Liver (tissue), 9 donors: ENCODE results near the gene LRIT2. TPM values are rescaled to one million over a fixed set of nuclear protein-coding genes. Genes with fewer than 3 reads are reported as not detected.

Source experiments
- DNase-seq: peaks from one replicate; pipeline ENCODE4 v3.0.0-alpha.2; 2017; ENCODE audit warnings: low spot score
- H3K27ac ChIP-seq, 2 donors: one replicate each; pipeline ENCODE4 v1.7.0; 2013; ENCODE audit warnings: inconsistent platforms in 2 of 2, low read length in 2 of 2, control low read depth in 1 of 2, low read depth in 1 of 2, mild to moderate bottlenecking in 1 of 2
- H3K27me3 ChIP-seq, 4 donors: one replicate each; pipeline versions ENCODE4 v1.6.1 to v1.7.0; 2013; ENCODE audit warnings: low read length in 3 of 4, inconsistent platforms in 1 of 4, mild to moderate bottlenecking in 1 of 4, moderate library complexity in 1 of 4; ENCODE audit not compliant: control insufficient read depth in 4 of 4, insufficient read depth in 4 of 4
- H3K36me3 ChIP-seq, 4 donors: one replicate each; pipeline versions ENCODE4 v1.6.1 to v1.7.0; 2013; ENCODE audit warnings: low read length in 3 of 4, mild to moderate bottlenecking in 3 of 4, low read depth in 1 of 4, moderate library complexity in 1 of 4; ENCODE audit not compliant: control insufficient read depth in 4 of 4, insufficient read depth in 3 of 4
- H3K4me1 ChIP-seq, 4 donors: one replicate each; pipeline versions ENCODE4 v1.6.1 to v1.7.0; 2013; ENCODE audit warnings: low read length in 3 of 4, mild to moderate bottlenecking in 3 of 4, moderate library complexity in 1 of 4; ENCODE audit not compliant: control insufficient read depth in 4 of 4, insufficient read depth in 4 of 4
- H3K4me3 ChIP-seq, 3 donors: one replicate each; pipeline versions ENCODE4 v1.6.1 to v1.7.0; 2013; ENCODE audit warnings: low read length in 3 of 3, control low read depth in 1 of 3, low read depth in 1 of 3, mild to moderate bottlenecking in 1 of 3
- H3K9ac ChIP-seq, 2 donors: one replicate each; pipeline ENCODE4 v1.7.0; 2013; ENCODE audit warnings: low read length in 2 of 2, mild to moderate bottlenecking in 2 of 2, moderate library complexity in 2 of 2, control low read depth in 1 of 2, low read depth in 1 of 2
- H3K9me3 ChIP-seq, 4 donors: one replicate each; pipeline versions ENCODE4 v1.6.1 to v1.7.0; 2013; ENCODE audit warnings: low read length in 3 of 4; ENCODE audit not compliant: control insufficient read depth in 4 of 4
- ATF3 ChIP-seq: IDR thresholded peaks from 2 replicates; pipeline ENCODE4 v1.6.1; 2016; ENCODE audit warnings: antibody characterized with exemption
- CTCF ChIP-seq: fragments of 150-350 bp; IDR thresholded peaks from 2 replicates; pipeline ENCODE4 v1.5.1; 2017; ENCODE audit warnings: improper control_type of control experiment, low read depth, low read length; ENCODE audit not compliant: missing input control
- FOXA2 ChIP-seq: IDR thresholded peaks from 2 replicates; pipeline ENCODE4 v1.6.1; 2016; ENCODE audit warnings: antibody characterized with exemption
- GABPA ChIP-seq, 2 donors: IDR thresholded peaks in 1 of 2; conservative IDR thresholded peaks in 1 of 2; 2 replicates each; pipeline ENCODE4 v1.6.1; 2016; ENCODE audit warnings: antibody characterized with exemption in 2 of 2, mild to moderate bottlenecking in 1 of 2, moderate library complexity in 1 of 2
- HNF4A ChIP-seq, 2 donors: conservative IDR thresholded peaks; 2 replicates each; pipeline ENCODE4 v1.6.1; 2016; ENCODE audit warnings: antibody characterized with exemption in 2 of 2, mild to moderate bottlenecking in 2 of 2
- HNF4G ChIP-seq: IDR thresholded peaks from 2 replicates; pipeline ENCODE4 v1.6.1; 2016; ENCODE audit warnings: antibody characterized with exemption
- JUND ChIP-seq, 2 donors: IDR thresholded peaks; 2 replicates each; pipeline ENCODE4 v1.6.1; 2016; ENCODE audit warnings: antibody characterized with exemption in 2 of 2
- MAX ChIP-seq: IDR thresholded peaks from 2 replicates; pipeline ENCODE4 v1.6.1; 2016; ENCODE audit warnings: antibody characterized with exemption
- NR2F2 ChIP-seq: IDR thresholded peaks from 2 replicates; pipeline ENCODE4 v1.6.1; 2016; ENCODE audit warnings: antibody characterized with exemption
- RAD21 ChIP-seq, 2 donors: IDR thresholded peaks; 2 replicates each; pipeline ENCODE4 v1.6.1; 2016; ENCODE audit warnings: antibody characterized with exemption in 2 of 2, mild to moderate bottlenecking in 2 of 2
- RXRA ChIP-seq, 2 donors: IDR thresholded peaks; 2 replicates each; pipeline ENCODE4 v1.6.1; 2017 to 2018; ENCODE audit warnings: antibody characterized with exemption in 2 of 2, mild to moderate bottlenecking in 1 of 2
- YY1 ChIP-seq: IDR thresholded peaks from 2 replicates; pipeline ENCODE4 v1.6.1; 2016; ENCODE audit warnings: antibody characterized with exemption, mild to moderate bottlenecking
- WGBS: extraction: QIAGEN DNeasy Blood & Tissue Kit; methylation state at CpG from one replicate; pipeline ENCODE4 v1.1.7; 2013; 5-methylcytosine and 5-hydroxymethylcytosine counted together
- polyA plus RNA-seq, 2 donors: library from polyadenylated mRNA; stranded (reverse) in 1 of 2; unstranded in 1 of 2; fragments of 200-250 nt in 1 of 2; fragments of >200 nt in 1 of 2; fragmentation: Nextera tagmentation in 1 of 2; extraction: Ambion mirVana in 1 of 2; gene quantifications; one replicate each; pipeline versions ENCODE4 v1.2.1 to v1.2.3, GENCODE V29; 2013 to 2015
- total RNA-seq, 2 donors: library from RNA; depleted of rRNA; stranded (reverse); fragments of >200 nt; gene quantifications; one replicate each; pipeline ENCODE4 v1.2.3, GENCODE V29; 2014
- donor health status: healthy.
- donor health status: healthy.
- donor health status: healthy.
- donor health status: healthy.
- donor health status: healthy.

LRIT2 gene
- total and polyA plus RNA-seq, 4 donors, result not detected

GRCh38 chr10:84254552-84255478, 29.5 kb upstream of the LRIT2 start:
- DNase-seq, result no peak
- Histone ChIP-seq H3K4me1 (peaks cover 0 to 3% (median 0%) of the 10 kb centered on the region in 4 donors), H3K4me3 (no peak overlapping the region), H3K36me3 (no peaks in the 10 kb centered on the region), H3K9me3 (no peaks in the 10 kb centered on the region), H3K9ac (no peak overlapping the region), H3K27me3 (no peaks in the 10 kb centered on the region), H3K27ac (no peak overlapping the region)
- WGBS, result 74% methylated on average over 10 of the region's 10 CpGs
- TF ChIP-seq FOXA2 (no peak), HNF4A (conservative IDR thresholded peaks at IDR 0.05) (no peak), MAX (no peak), ATF3 (no peak), HNF4G (no peak), CTCF (no peak)

- TF ChIP-seq RXRA (IDR thresholded peaks at IDR 0.05), result no peak
- no peak for TF ChIP-seq RAD21 (IDR thresholded peaks at IDR 0.05)
- no peak for TF ChIP-seq CTCF
- TF ChIP-seq HNF4A (conservative IDR thresholded peaks at IDR 0.05), result no peak
- TF ChIP-seq NR2F2, result no peak
- Histone ChIP-seq H3K9ac (no peak overlapping the region), H3K9me3 (no peaks in the 10 kb centered on the region), H3K27ac (no peak overlapping the region), H3K27me3 (no peaks in the 10 kb centered on the region), H3K4me3 (no peak overlapping the region), H3K36me3 (no peaks in the 10 kb centered on the region), H3K4me1 (no peaks in the 10 kb centered on the region)
- no peak for DNase-seq
- WGBS, result 74% methylated on average over 12 of the region's 12 CpGs
Observed at GRCh38 chr10:84248794-84249193, 23.4 kb upstream of the LRIT2 start.

GRCh38 chr10:84247496-84247895, 22.2 kb upstream of the LRIT2 start:
- WGBS, result 81% methylated on average over 6 of the region's 6 CpGs
- Histone ChIP-seq H3K9ac (no peak overlapping the region), H3K4me1 (no peaks in the 10 kb centered on the region), H3K36me3 (no peaks in the 10 kb centered on the region), H3K27ac (no peak overlapping the region), H3K27me3 (no peaks in the 10 kb centered on the region), H3K4me3 (no peak overlapping the region), H3K9me3 (no peaks in the 10 kb centered on the region)
- TF ChIP-seq CTCF, result no peak
- TF ChIP-seq YY1, result no peak
- TF ChIP-seq JUND (IDR thresholded peaks at IDR 0.05), result no peak
- TF ChIP-seq RXRA (IDR thresholded peaks at IDR 0.05), result no peak
- TF ChIP-seq RAD21 (IDR thresholded peaks at IDR 0.05), result no peak
- no peak for TF ChIP-seq NR2F2
- no peak for TF ChIP-seq GABPA (IDR thresholded peaks at IDR 0.05 in 1 of 2, conservative IDR thresholded peaks at IDR 0.05 in 1 of 2)
- no peak for DNase-seq
